T-helper 1 cell treated with Interleukin-12 subunit alpha and Interleukin-12 subunit beta and Interleukin-4 antibody, amounts not matched to agents 30 μg/mL and 1 μg/mL, for 36 hours (primary cell): ENCODE results near the gene KIF18B.

Source experiments
- H3K27ac Mint-ChIP-seq: one replicate; pipeline ENCODE4 v1.8.0; 2021; ENCODE audit warnings: mild to moderate bottlenecking, mixed read lengths
- H3K27me3 Mint-ChIP-seq: one replicate; pipeline ENCODE4 v1.8.0; 2021; ENCODE audit warnings: low read depth, mixed read lengths
- H3K36me3 Mint-ChIP-seq: one replicate; pipeline ENCODE4 v1.8.0; 2021; ENCODE audit warnings: low read depth, mixed read lengths
- H3K4me1 Mint-ChIP-seq: one replicate; pipeline ENCODE4 v1.8.0; 2021; ENCODE audit warnings: low read depth, mixed read lengths
- H3K4me3 Mint-ChIP-seq: one replicate; pipeline ENCODE4 v1.8.0; 2021; ENCODE audit warnings: mild to moderate bottlenecking, moderate library complexity, mixed read lengths
- H3K9me3 Mint-ChIP-seq: one replicate; pipeline ENCODE4 v1.8.0; 2021; ENCODE audit warnings: mixed read lengths

The KIF18B gene

DNA sequence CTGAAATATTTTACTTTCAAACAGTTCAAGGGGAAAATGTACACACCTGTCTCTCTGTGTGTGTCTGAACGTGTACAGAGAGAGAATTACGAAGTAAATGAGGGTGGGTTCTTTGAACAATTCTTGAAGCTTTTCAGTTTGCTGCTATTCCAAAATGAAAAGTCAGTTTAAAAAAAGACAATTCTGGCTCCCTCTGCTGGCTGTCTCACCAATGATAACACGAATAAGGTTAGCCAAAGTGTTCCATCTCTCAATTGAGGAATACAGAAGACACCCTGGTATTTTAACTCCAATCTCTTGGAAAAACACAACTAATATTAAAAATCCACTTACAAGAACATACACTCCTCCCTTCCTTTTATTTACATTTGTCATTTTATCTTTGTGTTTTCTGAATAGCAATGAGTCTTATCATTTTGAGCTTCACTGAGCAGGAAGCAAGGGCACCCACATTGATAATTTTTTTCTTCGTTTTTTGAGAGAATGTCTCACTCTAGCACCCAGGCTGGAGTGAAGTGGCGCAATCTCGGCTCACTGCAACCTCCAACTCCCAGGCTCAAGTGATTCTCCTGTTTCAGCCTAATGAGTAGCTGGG lies 68.8 kb downstream of the KIF18B start:
- Mint-ChIP-seq H3K27me3 (no peaks in the 10 kb centered on the region), H3K36me3 (peaks cover 41% of the 10 kb centered on the region), H3K9me3 (no peaks in the 10 kb centered on the region), H3K4me3 (no peak overlapping the region), H3K27ac (no peak overlapping the region), H3K4me1 (no peaks in the 10 kb centered on the region)

GRCh38 chr17:44877121-44877520 lies 70.5 kb downstream of the KIF18B start:
- Mint-ChIP-seq H3K4me1 (no peaks in the 10 kb centered on the region), H3K4me3 (no peak overlapping the region), H3K27me3 (no peaks in the 10 kb centered on the region), H3K36me3 (peaks cover 36% of the 10 kb centered on the region), H3K9me3 (no peaks in the 10 kb centered on the region), H3K27ac (no peak overlapping the region)

- no peaks in the 10 kb centered on the region for H3K27me3 Mint-ChIP-seq
- no peak overlapping the region for H3K27ac Mint-ChIP-seq
- H3K9me3 Mint-ChIP-seq = no peaks in the 10 kb centered on the region
- peaks cover 38% of the 10 kb centered on the region for H3K36me3 Mint-ChIP-seq
- no peaks in the 10 kb centered on the region for H3K4me1 Mint-ChIP-seq
- H3K4me3 Mint-ChIP-seq = no peak overlapping the region
These were observed 71.8 kb downstream of the KIF18B start for GRCh38 chr17:44875761-44876160.
